ENCODE measurements around the gene YDJC. TPM values are rescaled to one million over a fixed set of nuclear protein-coding genes. Genes with fewer than 3 reads are reported as not detected.

The YDJC gene
- total and polyA plus RNA-seq, 9 of the 15 experiments (the other 6 are each of a cell fraction or from before 2014, with no cell fraction given) = 13.5 to 871 (median 164) TPM

GRCh38 chr22:21587803-21588611 lies 41.8 kb downstream of the YDJC start (continued):
- TF ChIP-seq STAT6 (CRISPR knock-in tag; IDR thresholded peaks at IDR 0.05) = 0 out of 2 replicates have a peak, but pooled peaks have one; percentile 40
- no peak for TF ChIP-seq KLF1 (tag; IDR thresholded peaks at IDR 0.05)
- no peak for TF ChIP-seq TRIM28 (IDR thresholded peaks at IDR 0.05)
- TF ChIP-seq GATAD2B (IDR thresholded peaks at IDR 0.05; ENCODE audit: borderline replicate concordance) = no peak
- no peak for TF ChIP-seq GATAD2A (IDR thresholded peaks at IDR 0.05)
- TF ChIP-seq KDM1A (IDR thresholded peaks at IDR 0.05) = no peak
- TF ChIP-seq, protein P1, sequence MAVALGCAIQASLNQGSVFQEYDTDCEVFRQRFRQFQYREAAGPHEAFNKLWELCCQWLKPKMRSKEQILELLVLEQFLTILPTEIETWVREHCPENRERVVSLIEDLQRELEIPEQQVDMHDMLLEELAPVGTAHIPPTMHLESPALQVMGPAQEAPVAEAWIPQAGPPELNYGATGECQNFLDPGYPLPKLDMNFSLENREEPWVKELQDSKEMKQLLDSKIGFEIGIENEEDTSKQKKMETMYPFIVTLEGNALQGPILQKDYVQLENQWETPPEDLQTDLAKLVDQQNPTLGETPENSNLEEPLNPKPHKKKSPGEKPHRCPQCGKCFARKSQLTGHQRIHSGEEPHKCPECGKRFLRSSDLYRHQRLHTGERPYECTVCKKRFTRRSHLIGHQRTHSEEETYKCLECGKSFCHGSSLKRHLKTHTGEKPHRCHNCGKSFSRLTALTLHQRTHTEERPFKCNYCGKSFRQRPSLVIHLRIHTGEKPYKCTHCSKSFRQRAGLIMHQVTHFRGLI (CRISPR knock-in tag; IDR thresholded peaks at IDR 0.05) = 0 out of 2 replicates have a peak, but pooled peaks have one; percentile 46
- TF ChIP-seq FOXK2 (conservative IDR thresholded peaks at IDR 0.05 in 1 of 2, IDR thresholded peaks at IDR 0.05 in 1 of 2; ENCODE audit: low read depth in 2 of 2) = no peak
- peak in 1 of 2 experiments; percentile 41; a peak in 1 of 4 replicates for TF ChIP-seq SRF (CRISPR knock-in tag; IDR thresholded peaks at IDR 0.05)
- TF ChIP-seq ADNP (tag; IDR thresholded peaks at IDR 0.05) = no peak
- peak in 1 of 2 experiments; percentile 92; a peak in 3 of 4 replicates for TF ChIP-seq TBL1XR1 (IDR thresholded peaks at IDR 0.05; ENCODE audit: low read length in 2 of 2)
- peak; percentile 78 for TF ChIP-seq RBBP5 (IDR thresholded peaks at IDR 0.05; ENCODE audit: borderline replicate concordance, insufficient read depth, low read length, poor library complexity, severe bottlenecking)
- TF ChIP-seq ILK (tag; IDR thresholded peaks at IDR 0.05; ENCODE audit: borderline replicate concordance, low read depth) = no peak
- TF ChIP-seq ZNF316 (IDR thresholded peaks at IDR 0.05) = no peak
- TF ChIP-seq, protein P2, sequence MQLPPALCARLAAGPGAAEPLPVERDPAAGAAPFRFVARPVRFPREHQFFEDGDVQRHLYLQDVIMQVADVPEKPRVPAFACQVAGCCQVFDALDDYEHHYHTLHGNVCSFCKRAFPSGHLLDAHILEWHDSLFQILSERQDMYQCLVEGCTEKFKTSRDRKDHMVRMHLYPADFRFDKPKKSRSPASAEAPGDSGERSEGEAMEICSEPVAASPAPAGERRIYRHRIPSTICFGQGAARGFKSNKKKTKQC (CRISPR knock-in tag; IDR thresholded peaks at IDR 0.05) = no peak
- TF ChIP-seq, protein P3, sequence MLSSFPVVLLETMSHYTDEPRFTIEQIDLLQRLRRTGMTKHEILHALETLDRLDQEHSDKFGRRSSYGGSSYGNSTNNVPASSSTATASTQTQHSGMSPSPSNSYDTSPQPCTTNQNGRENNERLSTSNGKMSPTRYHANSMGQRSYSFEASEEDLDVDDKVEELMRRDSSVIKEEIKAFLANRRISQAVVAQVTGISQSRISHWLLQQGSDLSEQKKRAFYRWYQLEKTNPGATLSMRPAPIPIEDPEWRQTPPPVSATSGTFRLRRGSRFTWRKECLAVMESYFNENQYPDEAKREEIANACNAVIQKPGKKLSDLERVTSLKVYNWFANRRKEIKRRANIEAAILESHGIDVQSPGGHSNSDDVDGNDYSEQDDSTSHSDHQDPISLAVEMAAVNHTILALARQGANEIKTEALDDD (IDR thresholded peaks at IDR 0.05) = no peak
- TF ChIP-seq CBX8 (IDR thresholded peaks at IDR 0.05; ENCODE audit: borderline replicate concordance, extremely low read depth, low read depth, low read length, poor library complexity, severe bottlenecking) = no peak
- TF ChIP-seq SRSF1 (IDR thresholded peaks at IDR 0.05; ENCODE audit: low read depth, low read length) = no peak
- TF ChIP-seq ZNF134 (CRISPR knock-in tag; conservative IDR thresholded peaks at IDR 0.05) = peak; percentile 44; the same call in 1 of the 2 replicates
- TF ChIP-seq MAFK (IDR thresholded peaks at IDR 0.05; ENCODE audit: low read length) = no peak; the same call in 1 of the 2 replicates
- no peak for TF ChIP-seq NCOR1 (IDR thresholded peaks at IDR 0.05)

Measured in K562 (cell line).